GM19193 (cell line): ENCODE results near the gene UBE2I.

Source experiments
- POLR2A ChIP-seq: IDR thresholded peaks from 4 replicates; pipeline ENCODE4 v1.6.1; 2011; ENCODE audit not compliant: insufficient read depth, insufficient read length; ENCODE audit errors: extremely low read depth

The UBE2I gene

GRCh38 chr16:1330260-1330914 lies 21.0 kb downstream of the UBE2I start:
- TF ChIP-seq POLR2A: no peak

GRCh38 chr16:1330931-1331711 lies 21.7 kb downstream of the UBE2I start:
- TF ChIP-seq POLR2A: no peak

- TF ChIP-seq POLR2A: no peak
Measured at GRCh38 chr16:1331712-1332617, 22.5 kb downstream of the UBE2I start.

- no peak for TF ChIP-seq POLR2A
Measured at GRCh38 chr16:1332618-1333148, 23.2 kb downstream of the UBE2I start.

- TF ChIP-seq POLR2A: no peak
Measured at GRCh38 chr16:1333149-1333812, 23.8 kb downstream of the UBE2I start, which contains the start of gene BAIAP3. Gene BAIAP3 (plus strand): TSS chr16:1333645. CDS start chr16:1338550, 4,905 bp downstream.

GRCh38 chr16:1333854-1334700 lies 24.6 kb downstream of the UBE2I start:
- TF ChIP-seq POLR2A: no peak

GRCh38 chr16:1334739-1335138 lies 25.3 kb downstream of the UBE2I start:
- no peak for TF ChIP-seq POLR2A

- no peak for TF ChIP-seq POLR2A
Measured at GRCh38 chr16:1335211-1335971, 26.0 kb downstream of the UBE2I start.

- no peak for TF ChIP-seq POLR2A
Measured at GRCh38 chr16:1335996-1336395, 26.6 kb downstream of the UBE2I start.

GRCh38 chr16:1336619-1337018 lies 27.2 kb downstream of the UBE2I start:
- no peak for TF ChIP-seq POLR2A

- no peak for TF ChIP-seq POLR2A
Measured at GRCh38 chr16:1337486-1337885, 28.1 kb downstream of the UBE2I start.

GRCh38 chr16:1338119-1338730 lies 28.8 kb downstream of the UBE2I start:
- no peak for TF ChIP-seq POLR2A
